ENCODE data around the gene HVCN1. TPM values are rescaled to one million over a fixed set of nuclear protein-coding genes. Genes with fewer than 3 reads are reported as not detected.

Gene HVCN1
- total and polyA plus RNA-seq, 2 of the 8 experiments (the other 6 are each of a cell fraction or from before 2014, with no cell fraction given): 5.8 to 11.2 TPM

DNA sequence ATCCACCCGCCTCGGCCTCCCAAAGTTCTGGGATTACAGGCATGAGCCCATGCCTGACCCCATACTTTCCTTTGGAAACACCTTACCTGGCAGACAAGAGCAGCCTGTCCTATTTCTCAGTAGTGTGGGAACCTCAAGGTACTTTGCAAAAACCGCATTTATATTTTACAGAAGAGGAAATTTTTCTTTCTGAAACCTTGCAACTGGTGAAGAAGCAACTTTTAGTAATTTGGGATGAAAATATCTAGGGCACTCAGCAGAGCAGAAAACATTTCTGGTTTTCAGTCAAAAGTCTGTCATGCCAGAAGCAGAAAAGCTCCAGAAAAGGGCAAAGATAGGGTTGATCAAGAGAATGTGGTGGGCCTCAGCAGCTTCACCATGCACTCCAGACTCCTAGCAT is 21.2 kb downstream of the HVCN1 start:
- H4K5ac ChIP-seq (ENCODE audit: insufficient read length, low read depth, low read length): no peak overlapping the region
- TF ChIP-seq TBP (IDR thresholded peaks at IDR 0.05; ENCODE audit: low read depth, low read length): no peak
- TF ChIP-seq TAF1 (IDR thresholded peaks at IDR 0.05; ENCODE audit: low read depth, low read length): no peak
- TF ChIP-seq RFX5 (IDR thresholded peaks at IDR 0.05; ENCODE audit: borderline replicate concordance, low read depth, low read length): no peak
- TF ChIP-seq EZH2 (IDR thresholded peaks at IDR 0.05; ENCODE audit: low read depth, low read length, severe bottlenecking): no peak

More for the DNA sequence above, 21.2 kb downstream of the HVCN1 start:
- FAIRE-seq (no peak), DNase-seq (ENCODE audit: low read depth in 1 of 2, low spot score in 2 of 2) (no peak)
- CTCF ChIA-PET (ENCODE audit: partially characterized antibody): interaction anchor here (1.1 to 1.7 kb wide), 2 partner anchors 11 to 30 kb away, joined by 3 to 4 read pairs; no protein-coding TSS in a partner anchor
- H4K20me1 ChIP-seq (replicated peaks in 1 of 2; ENCODE audit: control insufficient read depth in 1 of 2, insufficient read depth in 2 of 2, low read length in 2 of 2): no peaks in the 10 kb centered on the region
- no peak overlapping the region for H3K23ac ChIP-seq (ENCODE audit: insufficient read length)
- no peak overlapping the region for H4K8ac ChIP-seq (ENCODE audit: extremely low read depth, insufficient read depth, low read length)
- no peaks in the 10 kb centered on the region for H3K36me3 ChIP-seq (ENCODE audit: control insufficient read depth in 2 of 4, insufficient read depth in 4 of 4, low read length in 3 of 4)
- H4K91ac ChIP-seq (replicated peaks; ENCODE audit: insufficient read length, low read length): no peak overlapping the region
- peaks cover 0 to 2% (median under 1%) of the 10 kb centered on the region in 4 experiments; a peak in 2 of 7 replicates for H3K4me1 ChIP-seq (replicated peaks in 1 of 4; ENCODE audit: control insufficient read depth in 3 of 4, insufficient read depth in 4 of 4, low read length in 3 of 4)
- H3K79me2 ChIP-seq (ENCODE audit: control insufficient read depth in 1 of 2, insufficient read depth in 2 of 2, low read length in 2 of 2): no peaks in the 10 kb centered on the region
- no peak overlapping the region for H2BK120ac ChIP-seq (replicated peaks; ENCODE audit: low read depth, low read length)
- no peak overlapping the region for H2BK12ac ChIP-seq (ENCODE audit: low read depth, low read length)
- H3K9ac ChIP-seq (replicated peaks in 1 of 4; ENCODE audit: extremely low read depth in 1 of 4, low read depth in 3 of 4, low read length in 3 of 4): no peak overlapping the region
- H3K56ac ChIP-seq (replicated peaks; ENCODE audit: insufficient read length, low read depth, low read length): no peak overlapping the region
- POLR2A ChIA-PET (ENCODE audit: partially characterized antibody): interaction anchor here (1.1 to 2.5 kb wide), 2 partner anchors 19 to 22 kb away, joined by 3 to 6 read pairs; partner anchors contain the start of gene HVCN1
- H3K4me3 ChIP-seq (ENCODE audit: extremely low read depth in 1 of 4, insufficient read depth in 2 of 4, low read depth in 3 of 4, low read length in 4 of 4): no peak overlapping the region
- no peak overlapping the region for H3K27ac ChIP-seq (ENCODE audit: low read depth, low read length)
- 81% methylated on average over 3 of the region's 3 CpGs; no CpG with 5 or more reads in 1 of the 2 experiments for WGBS, 2 experiments (ENCODE audit: extremely low coverage in 1 of 2, insufficient coverage in 1 of 2, insufficient read length in 1 of 2, insufficient replicate concordance in 2 of 2, low coverage in 1 of 2, low lambda C conversion rate in 2 of 2, missing lambda C conversion rate in 1 of 2)
- no peak overlapping the region for H2AK5ac ChIP-seq (ENCODE audit: low read depth, low read length)
- H3K27me3 ChIP-seq (replicated peaks in 1 of 4; ENCODE audit: control insufficient read depth in 3 of 4, extremely low read depth in 1 of 4, insufficient read depth in 3 of 4, low read length in 3 of 4): no peaks in the 10 kb centered on the region
- no peak overlapping the region for H2AFZ ChIP-seq (ENCODE audit: low read length)
- H3K18ac ChIP-seq (ENCODE audit: extremely low read depth, low read length): no peak overlapping the region
- H3K23me2 ChIP-seq (ENCODE audit: low read depth, low read length): no peaks in the 10 kb centered on the region
- H2BK20ac ChIP-seq (ENCODE audit: low read length): no peak overlapping the region
- H3K4me2 ChIP-seq (ENCODE audit: insufficient read depth in 1 of 2, low read depth in 2 of 2, low read length in 2 of 2): no peak overlapping the region
- no peak overlapping the region for H2BK5ac ChIP-seq (ENCODE audit: low read depth, low read length)
- H3K4ac ChIP-seq (replicated peaks; ENCODE audit: insufficient read length, low read depth, low read length): no peak overlapping the region
- no peaks in the 10 kb centered on the region for H3K9me3 ChIP-seq (ENCODE audit: insufficient read depth in 2 of 2, low read depth in 1 of 2, low read length in 1 of 2)
- H3K79me1 ChIP-seq (ENCODE audit: low read depth, low read length): no peaks in the 10 kb centered on the region
- no peak overlapping the region for H3K14ac ChIP-seq (ENCODE audit: insufficient read length)
- no peak overlapping the region for H2BK15ac ChIP-seq (ENCODE audit: low read length)

Measured in H1 (cell line).